ENCODE data around the gene WDR18. TPM values are rescaled to one million over a fixed set of nuclear protein-coding genes. Genes with fewer than 3 reads are reported as not detected.

WDR18 gene
- total and polyA plus RNA-seq, 2 experiments from 2014 or later, result 155 to 157 TPM

GRCh38 chr19:960020-960419, 24.1 kb upstream of the WDR18 start:
- Mint-ChIP-seq H3K27ac (no peak overlapping the region; the same call in 1 of the 2 replicates), H3K4me3 (no peak overlapping the region), H3K9me3 (peaks cover 1% of the 10 kb centered on the region; the same call in 1 of the 3 replicates), H3K27me3 (ENCODE audit: insufficient read depth, low read depth, poor library complexity) (peaks cover 19% of the 10 kb centered on the region), H3K36me3 (ENCODE audit: low read depth) (peaks cover 30% of the 10 kb centered on the region), H3K4me1 (peaks cover 20% of the 10 kb centered on the region)
- Histone ChIP-seq H3K27me3 (ENCODE audit: insufficient read depth) (no peaks in the 10 kb centered on the region), H3F3A (replicated peaks; ENCODE audit: low read depth) (peaks cover 12% of the 10 kb centered on the region; the same call in 1 of the 2 replicates), H3K4me2 (no peak overlapping the region), H3K27ac (ENCODE audit: low read depth) (no peak overlapping the region), H3K4me1 (ENCODE audit: insufficient read depth) (peaks cover 11% of the 10 kb centered on the region; the same call in 1 of the 2 replicates), H2AFZ (no peak overlapping the region), H3K4me3 (no peak overlapping the region), H3K79me2 (replicated peaks; ENCODE audit: insufficient read depth) (peaks cover 11% of the 10 kb centered on the region; the same call in 1 of the 2 replicates), H3K9me2 (ENCODE audit: insufficient read depth) (no peaks in the 10 kb centered on the region), H4K20me1 (replicated peaks; ENCODE audit: insufficient read depth) (no peaks in the 10 kb centered on the region), H3K36me3 (ENCODE audit: insufficient read depth) (peaks cover 3% of the 10 kb centered on the region)
- TF ChIP-seq CTCF (conservative IDR thresholded peaks at IDR 0.05; ENCODE audit: low read depth in 2 of 2) (peak; percentile 39 to 67), STAT1 (IDR thresholded peaks at IDR 0.05; ENCODE audit: unreplicated experiment) (no peak), POLR2AphosphoS5 (IDR thresholded peaks at IDR 0.05; ENCODE audit: low read depth) (no peak)
- DNase-seq (ENCODE audit: low spot score) (peak; percentile 77), ATAC-seq (peak; percentile 53)

DNA sequence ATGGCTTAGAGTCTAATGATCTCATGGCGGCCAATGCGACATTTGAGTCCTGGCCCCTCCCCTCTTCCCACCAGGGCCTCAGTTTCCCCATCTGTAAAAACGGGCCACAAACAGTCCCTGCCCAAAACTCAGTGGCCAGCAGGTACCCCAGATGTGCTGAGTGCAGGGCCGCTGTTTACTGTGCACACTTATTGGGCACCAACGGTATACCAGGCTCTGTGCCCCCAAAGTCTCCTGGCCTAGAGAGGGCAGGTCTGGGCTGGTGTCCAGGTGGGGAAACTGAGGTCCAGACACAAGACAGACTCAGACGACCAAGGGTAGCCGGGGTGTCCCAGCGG, 23.6 kb upstream of the WDR18 start:
- DNase-seq (ENCODE audit: low spot score), result no peak
- H3K4me1 ChIP-seq (ENCODE audit: insufficient read depth), result peaks cover 11% of the 10 kb centered on the region; the same call in 1 of the 2 replicates
- no peaks in the 10 kb centered on the region for H4K20me1 ChIP-seq (replicated peaks; ENCODE audit: insufficient read depth)
- H3K4me3 Mint-ChIP-seq, result no peak overlapping the region
- H3K27me3 ChIP-seq (ENCODE audit: insufficient read depth), result no peaks in the 10 kb centered on the region
- H3K27ac Mint-ChIP-seq, result no peak overlapping the region
- peaks cover 8% of the 10 kb centered on the region; the same call in 1 of the 2 replicates for H3F3A ChIP-seq (replicated peaks; ENCODE audit: low read depth)
- H3K27me3 Mint-ChIP-seq (ENCODE audit: insufficient read depth, low read depth, poor library complexity), result peaks cover 20% of the 10 kb centered on the region
- H3K36me3 ChIP-seq (ENCODE audit: insufficient read depth), result peaks cover 7% of the 10 kb centered on the region
- H2AFZ ChIP-seq, result no peak overlapping the region
- no peak overlapping the region for H3K4me2 ChIP-seq
- peaks cover 35% of the 10 kb centered on the region for H3K36me3 Mint-ChIP-seq (ENCODE audit: low read depth)
- no peak overlapping the region for H3K27ac ChIP-seq (ENCODE audit: low read depth)
- H3K9me3 Mint-ChIP-seq, result peaks cover 5% of the 10 kb centered on the region; the same call in 2 of the 3 replicates
- peaks cover 20% of the 10 kb centered on the region for H3K4me1 Mint-ChIP-seq
- H3K4me3 ChIP-seq, result no peak overlapping the region
- no peaks in the 10 kb centered on the region for H3K9me2 ChIP-seq (ENCODE audit: insufficient read depth)
- peaks cover 6% of the 10 kb centered on the region; the same call in 1 of the 2 replicates for H3K79me2 ChIP-seq (replicated peaks; ENCODE audit: insufficient read depth)
- ATAC-seq, result no peak
- TF ChIP-seq EZH2 (IDR thresholded peaks at IDR 0.05; ENCODE audit: low read depth, unreplicated experiment) (no peak), NANOG (IDR thresholded peaks at IDR 0.05; ENCODE audit: borderline replicate concordance) (no peak), CREB1 (CRISPR knock-in tag; IDR thresholded peaks at IDR 0.05; ENCODE audit: low read depth) (no peak), EZH2phosphoT487 (IDR thresholded peaks at IDR 0.05; ENCODE audit: unreplicated experiment) (no peak), ZNF331 (CRISPR knock-in tag; IDR thresholded peaks at IDR 0.05; ENCODE audit: low read depth) (no peak), ZNF114 (CRISPR knock-in tag; IDR thresholded peaks at IDR 0.05) (no peak)
- TF ChIP-seq, protein P1, sequence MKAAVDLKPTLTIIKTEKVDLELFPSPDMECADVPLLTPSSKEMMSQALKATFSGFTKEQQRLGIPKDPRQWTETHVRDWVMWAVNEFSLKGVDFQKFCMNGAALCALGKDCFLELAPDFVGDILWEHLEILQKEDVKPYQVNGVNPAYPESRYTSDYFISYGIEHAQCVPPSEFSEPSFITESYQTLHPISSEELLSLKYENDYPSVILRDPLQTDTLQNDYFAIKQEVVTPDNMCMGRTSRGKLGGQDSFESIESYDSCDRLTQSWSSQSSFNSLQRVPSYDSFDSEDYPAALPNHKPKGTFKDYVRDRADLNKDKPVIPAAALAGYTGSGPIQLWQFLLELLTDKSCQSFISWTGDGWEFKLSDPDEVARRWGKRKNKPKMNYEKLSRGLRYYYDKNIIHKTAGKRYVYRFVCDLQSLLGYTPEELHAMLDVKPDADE (IDR thresholded peaks at IDR 0.05), result no peak
- TF ChIP-seq, protein P2, sequence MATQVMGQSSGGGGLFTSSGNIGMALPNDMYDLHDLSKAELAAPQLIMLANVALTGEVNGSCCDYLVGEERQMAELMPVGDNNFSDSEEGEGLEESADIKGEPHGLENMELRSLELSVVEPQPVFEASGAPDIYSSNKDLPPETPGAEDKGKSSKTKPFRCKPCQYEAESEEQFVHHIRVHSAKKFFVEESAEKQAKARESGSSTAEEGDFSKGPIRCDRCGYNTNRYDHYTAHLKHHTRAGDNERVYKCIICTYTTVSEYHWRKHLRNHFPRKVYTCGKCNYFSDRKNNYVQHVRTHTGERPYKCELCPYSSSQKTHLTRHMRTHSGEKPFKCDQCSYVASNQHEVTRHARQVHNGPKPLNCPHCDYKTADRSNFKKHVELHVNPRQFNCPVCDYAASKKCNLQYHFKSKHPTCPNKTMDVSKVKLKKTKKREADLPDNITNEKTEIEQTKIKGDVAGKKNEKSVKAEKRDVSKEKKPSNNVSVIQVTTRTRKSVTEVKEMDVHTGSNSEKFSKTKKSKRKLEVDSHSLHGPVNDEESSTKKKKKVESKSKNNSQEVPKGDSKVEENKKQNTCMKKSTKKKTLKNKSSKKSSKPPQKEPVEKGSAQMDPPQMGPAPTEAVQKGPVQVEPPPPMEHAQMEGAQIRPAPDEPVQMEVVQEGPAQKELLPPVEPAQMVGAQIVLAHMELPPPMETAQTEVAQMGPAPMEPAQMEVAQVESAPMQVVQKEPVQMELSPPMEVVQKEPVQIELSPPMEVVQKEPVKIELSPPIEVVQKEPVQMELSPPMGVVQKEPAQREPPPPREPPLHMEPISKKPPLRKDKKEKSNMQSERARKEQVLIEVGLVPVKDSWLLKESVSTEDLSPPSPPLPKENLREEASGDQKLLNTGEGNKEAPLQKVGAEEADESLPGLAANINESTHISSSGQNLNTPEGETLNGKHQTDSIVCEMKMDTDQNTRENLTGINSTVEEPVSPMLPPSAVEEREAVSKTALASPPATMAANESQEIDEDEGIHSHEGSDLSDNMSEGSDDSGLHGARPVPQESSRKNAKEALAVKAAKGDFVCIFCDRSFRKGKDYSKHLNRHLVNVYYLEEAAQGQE (IDR thresholded peaks at IDR 0.05; ENCODE audit: unreplicated experiment), result no peak
